ENCODE data around the gene RBM22.

DNA sequence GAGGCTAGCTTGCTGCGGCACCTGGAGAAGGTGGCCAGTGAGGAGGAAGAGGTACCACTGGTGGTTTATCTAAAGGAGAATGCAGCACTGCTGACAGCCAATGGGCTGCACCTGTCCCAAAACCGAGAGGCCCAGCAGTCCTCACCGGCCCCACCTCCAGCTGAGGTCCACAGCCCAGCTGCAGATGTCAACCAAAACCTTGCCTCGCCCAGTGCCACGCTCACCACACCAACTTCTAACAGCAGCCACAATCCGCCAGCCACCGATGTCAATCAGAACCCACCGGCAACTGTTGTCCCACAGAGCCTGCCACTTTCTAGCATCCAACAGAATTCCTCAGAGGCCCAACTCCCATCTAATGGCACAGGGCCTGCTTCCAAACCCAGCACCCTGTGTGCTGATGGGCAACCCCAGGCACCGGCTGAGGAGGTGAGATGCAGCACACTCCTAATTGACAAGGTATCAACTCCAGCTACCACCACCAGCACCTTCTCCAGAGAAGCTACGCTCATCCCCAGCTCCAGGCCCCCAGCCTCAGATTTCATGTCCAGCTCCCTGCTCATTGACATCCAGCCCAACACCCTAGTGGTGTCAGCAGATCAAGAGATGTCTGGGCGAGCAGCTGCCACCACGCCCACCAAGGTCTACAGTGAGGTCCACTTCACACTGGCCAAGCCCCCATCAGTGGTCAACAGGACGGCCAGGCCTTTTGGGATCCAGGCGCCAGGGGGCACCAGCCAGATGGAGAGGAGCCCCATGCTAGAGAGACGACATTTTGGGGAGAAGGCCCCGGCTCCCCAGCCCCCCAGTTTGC, 52.4 kb downstream of the RBM22 start:
- TF ChIP-seq SIN3A (conservative IDR thresholded peaks at IDR 0.05 in 1 of 2, IDR thresholded peaks at IDR 0.05 in 1 of 2; ENCODE audit: low read depth in 1 of 2, low read length in 2 of 2) (no peak), YY1 (IDR thresholded peaks at IDR 0.05; ENCODE audit: low read depth, low read length) (no peak), TAF7 (optimal IDR thresholded peaks at IDR 0.05; ENCODE audit: borderline replicate concordance, low read depth, low read length) (no peak)
- TF ChIP-seq, protein P1, sequence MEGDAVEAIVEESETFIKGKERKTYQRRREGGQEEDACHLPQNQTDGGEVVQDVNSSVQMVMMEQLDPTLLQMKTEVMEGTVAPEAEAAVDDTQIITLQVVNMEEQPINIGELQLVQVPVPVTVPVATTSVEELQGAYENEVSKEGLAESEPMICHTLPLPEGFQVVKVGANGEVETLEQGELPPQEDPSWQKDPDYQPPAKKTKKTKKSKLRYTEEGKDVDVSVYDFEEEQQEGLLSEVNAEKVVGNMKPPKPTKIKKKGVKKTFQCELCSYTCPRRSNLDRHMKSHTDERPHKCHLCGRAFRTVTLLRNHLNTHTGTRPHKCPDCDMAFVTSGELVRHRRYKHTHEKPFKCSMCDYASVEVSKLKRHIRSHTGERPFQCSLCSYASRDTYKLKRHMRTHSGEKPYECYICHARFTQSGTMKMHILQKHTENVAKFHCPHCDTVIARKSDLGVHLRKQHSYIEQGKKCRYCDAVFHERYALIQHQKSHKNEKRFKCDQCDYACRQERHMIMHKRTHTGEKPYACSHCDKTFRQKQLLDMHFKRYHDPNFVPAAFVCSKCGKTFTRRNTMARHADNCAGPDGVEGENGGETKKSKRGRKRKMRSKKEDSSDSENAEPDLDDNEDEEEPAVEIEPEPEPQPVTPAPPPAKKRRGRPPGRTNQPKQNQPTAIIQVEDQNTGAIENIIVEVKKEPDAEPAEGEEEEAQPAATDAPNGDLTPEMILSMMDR (IDR thresholded peaks at IDR 0.05; ENCODE audit: control extremely low read depth in 1 of 3, insufficient read depth in 1 of 3, low read depth in 1 of 3, low read length in 3 of 3): no peak
- TF ChIP-seq, protein P2, sequence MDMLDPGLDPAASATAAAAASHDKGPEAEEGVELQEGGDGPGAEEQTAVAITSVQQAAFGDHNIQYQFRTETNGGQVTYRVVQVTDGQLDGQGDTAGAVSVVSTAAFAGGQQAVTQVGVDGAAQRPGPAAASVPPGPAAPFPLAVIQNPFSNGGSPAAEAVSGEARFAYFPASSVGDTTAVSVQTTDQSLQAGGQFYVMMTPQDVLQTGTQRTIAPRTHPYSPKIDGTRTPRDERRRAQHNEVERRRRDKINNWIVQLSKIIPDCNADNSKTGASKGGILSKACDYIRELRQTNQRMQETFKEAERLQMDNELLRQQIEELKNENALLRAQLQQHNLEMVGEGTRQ (IDR thresholded peaks at IDR 0.05; ENCODE audit: low read length): no peak

All from H1 (cell line).